Sciatic nerve (tissue), 2 donors: ENCODE data around the gene GRK3. TPM values are rescaled to one million over a fixed set of nuclear protein-coding genes. Genes with fewer than 3 reads are reported as not detected.
"Not testable (repeated sequence)": the region's sequence is repeated elsewhere in the genome, so short reads cannot be mapped to it uniquely, and the experiment has no call there.

Experiments used
- ATAC-seq: fragments of 200-7000 bp; cut with Tn5 transposase; one replicate; pipeline ENCODE4 v1.9.1; 2020; ENCODE audit warnings: mild to moderate bottlenecking, moderate library complexity
- DNase-seq: peaks from one replicate; pipeline ENCODE4 v3.0.0-alpha.2; 2020; ENCODE audit warnings: low spot score
- intact Hi-C: fragments of 100-400 bp; cut with DNase I; formaldehyde crosslinking; loops from one replicate; pipeline ENCODE4 v1.14.2; 2022
- total RNA-seq: library from RNA; stranded (reverse); fragmentation: NEBNext Ultra II Directional; extraction: Animal tissue kit (Norgen Biotek cat#: 25700); gene quantifications from one replicate; pipeline ENCODE4 v1.2.1, GENCODE V29; 2021
- donor health status: DM: no; HTN: no; CAD: no.
- donor health status: DM: no; HTN: no; CAD: no.

GRK3 gene
- total RNA-seq: 13.5 TPM

GRCh38 chr22:25564320-25564978, at the start of gene GRK3:
TSS of gene GRK3 (plus strand) at chr22:25564675. CDS start at chr22:25565041, 366 bp downstream.
- intact Hi-C loops: no loop called here
- DNase-seq (peak; percentile 85), ATAC-seq (peak; percentile 90)

- ATAC-seq (no peak), DNase-seq (no peak)
- intact Hi-C loops: no loop called here
Observed at GRCh38 chr22:25518000-25518663, 46.3 kb upstream of the GRK3 start.

- intact Hi-C loops: no loop called here
- DNase-seq: no peak
- no peak for ATAC-seq
Observed at GRCh38 chr22:25525376-25525775, 39.1 kb upstream of the GRK3 start.

- DNase-seq, intact Hi-C loops, ATAC-seq: not testable (repeated sequence)
Observed at GRCh38 chr22:25525804-25526584, 38.5 kb upstream of the GRK3 start.

- ATAC-seq, DNase-seq, intact Hi-C loops: not testable (repeated sequence)
Observed at GRCh38 chr22:25527016-25527415, 37.5 kb upstream of the GRK3 start.

GRCh38 chr22:25528068-25528467, 36.4 kb upstream of the GRK3 start:
- DNase-seq, ATAC-seq, intact Hi-C loops: not testable (repeated sequence)

- ATAC-seq, DNase-seq, intact Hi-C loops: not testable (repeated sequence)
Observed at GRCh38 chr22:25529059-25529458, 35.4 kb upstream of the GRK3 start.

GRCh38 chr22:25529541-25530137, 34.8 kb upstream of the GRK3 start:
- DNase-seq, intact Hi-C loops, ATAC-seq: not testable (repeated sequence)

- intact Hi-C loops, ATAC-seq, DNase-seq: not testable (repeated sequence)
Observed at GRCh38 chr22:25531677-25532076, 32.8 kb upstream of the GRK3 start.

GRCh38 chr22:25534724-25535123, 29.8 kb upstream of the GRK3 start:
- ATAC-seq: no peak
- intact Hi-C loops: no loop called here
- DNase-seq: no peak

GRCh38 chr22:25536589-25536988, 27.9 kb upstream of the GRK3 start:
- intact Hi-C loops: no loop called here
- DNase-seq: no peak
- no peak for ATAC-seq

- ATAC-seq (peak; percentile 32), DNase-seq (no peak)
- intact Hi-C loops: no loop called here
Observed at GRCh38 chr22:25540166-25540907, 24.1 kb upstream of the GRK3 start.

GRCh38 chr22:25540908-25541660, 23.4 kb upstream of the GRK3 start:
- ATAC-seq (no peak), DNase-seq (no peak)
- intact Hi-C loops: no loop called here

GRCh38 chr22:25542191-25542590, 22.3 kb upstream of the GRK3 start:
- no peak for DNase-seq
- intact Hi-C loops: no loop called here

GRCh38 chr22:25542720-25543402, 21.6 kb upstream of the GRK3 start:
- no peak for DNase-seq
- intact Hi-C loops: no loop called here
- no peak for ATAC-seq

More at GRCh38 chr22:25542191-25542590, 22.3 kb upstream of the GRK3 start:
- ATAC-seq: no peak

GRCh38 chr22:25545146-25545545, 19.3 kb upstream of the GRK3 start:
- intact Hi-C loops: no loop called here

GRCh38 chr22:25545672-25546071, 18.8 kb upstream of the GRK3 start:
- DNase-seq (no peak), ATAC-seq (no peak)
- intact Hi-C loops: no loop called here

More at GRCh38 chr22:25545146-25545545, 19.3 kb upstream of the GRK3 start:
- no peak for DNase-seq
- ATAC-seq: no peak
